ENCODE results near the gene HSD17B8.

Gene HSD17B8

GRCh38 chr6:33187809-33188208 is 16.6 kb upstream of the HSD17B8 start:
- no peak overlapping the region for H3K4me3 ChIP-seq (replicated peaks; ENCODE audit: insufficient read depth, low read length)
- no peak overlapping the region for H3K27ac ChIP-seq (replicated peaks)
- no peak for DNase-seq (ENCODE audit: low read depth in 1 of 2, low spot score in 1 of 2)
- peaks cover 17% of the 10 kb centered on the region for H3K27me3 ChIP-seq (ENCODE audit: insufficient read depth, poor library complexity, severe bottlenecking)
- TF ChIP-seq REST (IDR thresholded peaks at IDR 0.05; ENCODE audit: insufficient replicate concordance, low read depth) (no peak), GABPA (IDR thresholded peaks at IDR 0.05; ENCODE audit: low read depth) (no peak), POLR2AphosphoS5 (IDR thresholded peaks at IDR 0.05; ENCODE audit: low read depth) (no peak), SPI1 (IDR thresholded peaks at IDR 0.05; ENCODE audit: borderline replicate concordance, low read depth) (no peak), CTCF (IDR thresholded peaks at IDR 0.05; ENCODE audit: insufficient read depth, low read length) (no peak)

- H3K27ac ChIP-seq (replicated peaks), result no peak overlapping the region
These were observed 15.3 kb upstream of the HSD17B8 start for GRCh38 chr6:33189164-33189563.

More at GRCh38 chr6:33189164-33189563, 15.3 kb upstream of the HSD17B8 start:
- peaks cover 19% of the 10 kb centered on the region for H3K27me3 ChIP-seq (ENCODE audit: insufficient read depth, poor library complexity, severe bottlenecking)
- no peak for DNase-seq (ENCODE audit: low read depth in 1 of 2, low spot score in 1 of 2)
- no peak overlapping the region for H3K4me3 ChIP-seq (replicated peaks; ENCODE audit: insufficient read depth, low read length)
- TF ChIP-seq CTCF (IDR thresholded peaks at IDR 0.05; ENCODE audit: insufficient read depth, low read length), result no peak
- TF ChIP-seq SPI1 (IDR thresholded peaks at IDR 0.05; ENCODE audit: borderline replicate concordance, low read depth), result no peak
- TF ChIP-seq REST (IDR thresholded peaks at IDR 0.05; ENCODE audit: insufficient replicate concordance, low read depth), result no peak
- no peak for TF ChIP-seq GABPA (IDR thresholded peaks at IDR 0.05; ENCODE audit: low read depth)
- no peak for TF ChIP-seq POLR2AphosphoS5 (IDR thresholded peaks at IDR 0.05; ENCODE audit: low read depth)
